GM23248 (cell line): ENCODE data around the gene SEMA3C.

Source experiments
- EZH2 ChIP-seq: fragments of 200-600 bp; sonication (generic); IDR thresholded peaks from 2 replicates; pipeline ENCODE4 v1.6.1; 2018; ENCODE audit warnings: antibody characterized with exemption, mild to moderate bottlenecking; ENCODE audit not compliant: insufficient read depth, poor library complexity, severe bottlenecking
- EZH2phosphoT487 ChIP-seq: fragments of 200-600 bp; sonication (generic); IDR thresholded peaks from 2 replicates; pipeline ENCODE4 v1.6.1; 2018; ENCODE audit warnings: antibody characterized with exemption, moderate library complexity, mild to moderate bottlenecking, low read depth; ENCODE audit not compliant: insufficient read depth

GRCh38 chr7:80772347-80772993 lies 146.4 kb downstream of the SEMA3C start:
- TF ChIP-seq EZH2: no peak
- TF ChIP-seq EZH2phosphoT487: no peak
